NB4 (cell line): ENCODE measurements around the gene PCAT7.

ENCODE experiments used
- CTCF ChIP-seq: IDR thresholded peaks from one replicate; pipeline ENCODE4 v1.5.1; 2012; ENCODE audit warnings: low read depth, low read length
- TF ChIP-seq, protein P1 (sequence below): IDR thresholded peaks from 2 replicates; pipeline ENCODE4 v1.6.1; 2011; ENCODE audit warnings: low read depth, low read length

- no peak for TF ChIP-seq CTCF
- TF ChIP-seq, protein P1, sequence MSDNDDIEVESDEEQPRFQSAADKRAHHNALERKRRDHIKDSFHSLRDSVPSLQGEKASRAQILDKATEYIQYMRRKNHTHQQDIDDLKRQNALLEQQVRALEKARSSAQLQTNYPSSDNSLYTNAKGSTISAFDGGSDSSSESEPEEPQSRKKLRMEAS: no peak
Observed at GRCh38 chr9:94507531-94508258, 47.2 kb upstream of the PCAT7 start.
